HAP-1 (cell line): ENCODE data around the gene MYO16.
"Not testable (repeated sequence)": the region's sequence is repeated elsewhere in the genome, so short reads cannot be mapped to it uniquely, and the experiment has no call there.

ENCODE experiments used
- DNase-seq, 2 experiments: peaks; one replicate each; pipeline ENCODE4 v3.0.0-alpha.2; 2016 to 2020; ENCODE audit warnings: low spot score in 2 of 2
- H3K27me3 ChIP-seq: fragments of 250-450 bp; sonication (Bioruptor Pico); 2 replicates; pipeline ENCODE4 v1.5.1; 2020; ENCODE audit warnings: low read depth, mild to moderate bottlenecking, moderate library complexity
- H3K36me3 ChIP-seq: fragments of 250-450 bp; sonication (Bioruptor Pico); replicated peaks from 2 replicates; pipeline ENCODE4 v1.5.1; 2020; ENCODE audit warnings: mild to moderate bottlenecking
- H3K4me1 ChIP-seq: fragments of 250-450 bp; sonication (Bioruptor Pico); 2 replicates; pipeline ENCODE4 v1.5.1; 2020; ENCODE audit warnings: mild to moderate bottlenecking
- H3K4me3 ChIP-seq: fragments of 250-450 bp; sonication (Bioruptor Pico); 2 replicates; pipeline ENCODE4 v1.5.1; 2020; ENCODE audit warnings: mild to moderate bottlenecking, moderate library complexity
- H3K9me3 ChIP-seq: fragments of 250-450 bp; sonication (Bioruptor Pico); 2 replicates; pipeline ENCODE4 v1.5.1; 2020; ENCODE audit warnings: mild to moderate bottlenecking, moderate library complexity
- in situ Hi-C: fragments of 300-500 bp; cut with MboI; formaldehyde crosslinking; loops from 3 replicates; pipeline ENCODE4 v1.14.3; 2020; ENCODE audit warnings: low sequenced_read_pairs, inconsistent platforms, mixed read lengths

The MYO16 gene

GRCh38 chr13:109214393-109214792, 585.0 kb downstream of the MYO16 start:
- Histone ChIP-seq H3K4me3 (no peak overlapping the region), H3K9me3 (no peaks in the 10 kb centered on the region; the same call in 1 of the 2 replicates), H3K36me3 (no peaks in the 10 kb centered on the region), H3K27me3 (no peaks in the 10 kb centered on the region), H3K4me1 (no peaks in the 10 kb centered on the region)
- DNase-seq = no peak
- in situ Hi-C loops = no loop called here

GRCh38 chr13:109215377-109215776, 586.0 kb downstream of the MYO16 start:
- Histone ChIP-seq H3K4me1 (no peaks in the 10 kb centered on the region), H3K4me3 (no peak overlapping the region), H3K9me3 (no peaks in the 10 kb centered on the region; the same call in 1 of the 2 replicates), H3K27me3 (no peaks in the 10 kb centered on the region), H3K36me3 (no peaks in the 10 kb centered on the region)
- in situ Hi-C loops = no loop called here
- DNase-seq = no peak

- H3K36me3 ChIP-seq, H3K9me3 ChIP-seq, H3K4me3 ChIP-seq, in situ Hi-C loops, H3K4me1 ChIP-seq, DNase-seq, H3K27me3 ChIP-seq: not testable (repeated sequence)
Measured at GRCh38 chr13:109217510-109217909, 588.1 kb downstream of the MYO16 start.

GRCh38 chr13:109220631-109221030, 591.2 kb downstream of the MYO16 start:
- Histone ChIP-seq H3K36me3 (no peaks in the 10 kb centered on the region), H3K27me3 (no peaks in the 10 kb centered on the region), H3K9me3 (no peaks in the 10 kb centered on the region), H3K4me1 (no peaks in the 10 kb centered on the region), H3K4me3 (no peak overlapping the region)
- in situ Hi-C loops = no loop called here
- no peak for DNase-seq

GRCh38 chr13:109224033-109224432, 594.6 kb downstream of the MYO16 start:
- H3K4me1 ChIP-seq = no peaks in the 10 kb centered on the region
- H3K27me3 ChIP-seq = no peaks in the 10 kb centered on the region
- DNase-seq = no peak
- in situ Hi-C loops = no loop called here
- 0 out of 2 replicates have a peak, but pooled peaks cover 2% of the 10 kb centered on the region for H3K9me3 ChIP-seq
- H3K4me3 ChIP-seq = no peak overlapping the region
- no peaks in the 10 kb centered on the region for H3K36me3 ChIP-seq

- Histone ChIP-seq H3K4me3 (no peak overlapping the region), H3K36me3 (no peaks in the 10 kb centered on the region), H3K9me3 (0 out of 2 replicates have a peak, but pooled peaks cover 2% of the 10 kb centered on the region), H3K4me1 (no peaks in the 10 kb centered on the region), H3K27me3 (no peaks in the 10 kb centered on the region)
- no peak for DNase-seq
- in situ Hi-C loops = no loop called here
Measured at GRCh38 chr13:109226631-109227030, 597.2 kb downstream of the MYO16 start.

- Histone ChIP-seq H3K27me3 (no peaks in the 10 kb centered on the region), H3K4me1 (no peaks in the 10 kb centered on the region), H3K9me3 (0 out of 2 replicates have a peak, but pooled peaks cover 2% of the 10 kb centered on the region), H3K4me3 (no peak overlapping the region), H3K36me3 (no peaks in the 10 kb centered on the region)
- DNase-seq = no peak
- in situ Hi-C loops = no loop called here
Measured at GRCh38 chr13:109227344-109227940, 598.0 kb downstream of the MYO16 start.

- in situ Hi-C loops = no loop called here
- DNase-seq = no peak
- Histone ChIP-seq H3K27me3 (no peaks in the 10 kb centered on the region), H3K36me3 (no peaks in the 10 kb centered on the region), H3K9me3 (0 out of 2 replicates have a peak, but pooled peaks cover 2% of the 10 kb centered on the region), H3K4me3 (no peak overlapping the region), H3K4me1 (no peaks in the 10 kb centered on the region)
Measured at GRCh38 chr13:109228211-109228610, 598.8 kb downstream of the MYO16 start.

- in situ Hi-C loops = no loop called here
Measured at GRCh38 chr13:109231888-109232287, 602.5 kb downstream of the MYO16 start.

GRCh38 chr13:109233293-109233692, 603.9 kb downstream of the MYO16 start:
- in situ Hi-C loops = no loop called here
- no peak for DNase-seq

More at GRCh38 chr13:109231888-109232287, 602.5 kb downstream of the MYO16 start:
- Histone ChIP-seq H3K9me3 (0 out of 2 replicates have a peak, but pooled peaks cover 2% of the 10 kb centered on the region), H3K4me1 (no peaks in the 10 kb centered on the region), H3K27me3 (no peaks in the 10 kb centered on the region), H3K36me3 (no peaks in the 10 kb centered on the region), H3K4me3 (no peak overlapping the region)
- no peak for DNase-seq

GRCh38 chr13:109235901-109236300, 606.5 kb downstream of the MYO16 start:
- no peaks in the 10 kb centered on the region for H3K4me1 ChIP-seq

More at GRCh38 chr13:109233293-109233692, 603.9 kb downstream of the MYO16 start:
- no peak overlapping the region for H3K4me3 ChIP-seq
- no peaks in the 10 kb centered on the region for H3K36me3 ChIP-seq
- no peaks in the 10 kb centered on the region for H3K9me3 ChIP-seq
- H3K4me1 ChIP-seq = no peaks in the 10 kb centered on the region
- H3K27me3 ChIP-seq = no peaks in the 10 kb centered on the region

GRCh38 chr13:109241160-109241559, 611.7 kb downstream of the MYO16 start:
- no peak overlapping the region for H3K4me3 ChIP-seq
- DNase-seq = no peak
- peaks cover 2% of the 10 kb centered on the region; the same call in 1 of the 2 replicates for H3K9me3 ChIP-seq
- no peaks in the 10 kb centered on the region for H3K36me3 ChIP-seq
- no peaks in the 10 kb centered on the region for H3K27me3 ChIP-seq
- no peaks in the 10 kb centered on the region for H3K4me1 ChIP-seq
- in situ Hi-C loops = no loop called here

More at GRCh38 chr13:109235901-109236300, 606.5 kb downstream of the MYO16 start:
- no peaks in the 10 kb centered on the region for H3K36me3 ChIP-seq
- H3K4me3 ChIP-seq = no peak overlapping the region
- no peaks in the 10 kb centered on the region for H3K27me3 ChIP-seq
- in situ Hi-C loops = no loop called here
- no peaks in the 10 kb centered on the region for H3K9me3 ChIP-seq
- no peak for DNase-seq

- H3K4me3 ChIP-seq = no peak overlapping the region
- no peaks in the 10 kb centered on the region for H3K4me1 ChIP-seq
- peaks cover 2% of the 10 kb centered on the region for H3K9me3 ChIP-seq
- no peaks in the 10 kb centered on the region for H3K36me3 ChIP-seq
- no peak for DNase-seq
- no peaks in the 10 kb centered on the region for H3K27me3 ChIP-seq
- in situ Hi-C loops = no loop called here
Measured at GRCh38 chr13:109243311-109243951, 614.0 kb downstream of the MYO16 start.

GRCh38 chr13:109244566-109244965, 615.2 kb downstream of the MYO16 start:
- H3K4me1 ChIP-seq = no peaks in the 10 kb centered on the region
- no peak for DNase-seq
- peaks cover 2% of the 10 kb centered on the region for H3K9me3 ChIP-seq
- in situ Hi-C loops = no loop called here
- H3K27me3 ChIP-seq = no peaks in the 10 kb centered on the region
- no peaks in the 10 kb centered on the region for H3K36me3 ChIP-seq
- H3K4me3 ChIP-seq = no peak overlapping the region
